Right lobe of liver (tissue), 6 donors: ENCODE data around the gene ASTN1. TPM values are rescaled to one million over a fixed set of nuclear protein-coding genes. Genes with fewer than 3 reads are reported as not detected.

Experiments
- ATAC-seq, 4 donors: fragments of 200-7000 bp; cut with Tn5 transposase; one replicate each; pipeline ENCODE4 v1.9.1; 2020; ENCODE audit warnings: mild to moderate bottlenecking in 4 of 4, moderate library complexity in 4 of 4
- DNase-seq, 3 donors: peaks; one replicate each; pipeline ENCODE4 v3.0.0-alpha.2; 2020
- H3K27ac ChIP-seq, 3 donors: fragments of 200-600 bp; one replicate each; pipeline ENCODE4 v1.8.0; 2022
- H3K27me3 ChIP-seq, 2 donors: fragments of 200-600 bp; one replicate each; pipeline ENCODE4 v1.8.0; 2022
- H3K36me3 ChIP-seq, 4 donors: fragments of 200-600 bp; sonication (generic) in 1 of 4; one replicate each; pipeline versions ENCODE4 v1.5.1 to v1.8.0; 2017 to 2022; ENCODE audit warnings: control low read depth in 1 of 4
- H3K4me1 ChIP-seq, 4 donors: fragments of 200-600 bp; sonication (generic) in 1 of 4; one replicate each; pipeline versions ENCODE4 v1.5.1 to v1.8.0; 2017 to 2022; ENCODE audit warnings: control low read depth in 1 of 4
- H3K4me3 ChIP-seq, 3 donors: fragments of 200-600 bp; one replicate each; pipeline ENCODE4 v1.8.0; 2022
- H3K9me3 ChIP-seq, 4 donors: fragments of 200-600 bp; sonication (generic) in 1 of 4; one replicate each; pipeline versions ENCODE4 v1.5.1 to v1.8.0; 2017 to 2022; ENCODE audit warnings: control low read depth in 1 of 4
- POLR2A ChIP-seq: fragments of 450-650 bp; IDR thresholded peaks from one replicate; pipeline ENCODE4 v1.6.1; 2017; ENCODE audit warnings: antibody characterized with exemption, mild to moderate bottlenecking
- WGBS: methylation state at CpG from one replicate; pipeline ENCODE4 v1.1.6; 2018; ENCODE audit warnings: low coverage, low lambda C conversion rate; ENCODE audit not compliant: insufficient coverage; ENCODE audit errors: missing lambda C conversion rate; 5-methylcytosine and 5-hydroxymethylcytosine counted together
- intact Hi-C, 2 donors: fragments of 100-400 bp; cut with DNase I; formaldehyde crosslinking; loops; one replicate each; pipeline versions ENCODE4 v1.11.2 to v1.14.1; 2022
- total RNA-seq, 6 experiments: library from RNA; depleted of rRNA in 2 of 6; stranded (reverse); fragments of >200 nt in 2 of 6; fragmentation: NEBNext Ultra II Directional in 3 of 6; extraction: Animal tissue kit (Norgen Biotek cat#: 25700) in 3 of 6; gene quantifications; one replicate each; pipeline versions ENCODE4 v1.1.0 to v1.2.4, GENCODE V29; 2016 to 2023
- TF ChIP-seq, protein P1 (sequence below), 4 donors: fragments of 200-600 bp in 3 of 4; fragments of 450-650 bp in 1 of 4; IDR thresholded peaks; one replicate each; pipeline versions ENCODE4 v1.5.1 to v1.8.0; 2016 to 2022; ENCODE audit warnings: antibody characterized with exemption in 4 of 4, mild to moderate bottlenecking in 2 of 4
- donor health status: DM: no; HTN: yes; CAD: no.
- donor health status: DM: no; HTN: no; CAD: no.
- donor health status: DM: no; HTN: no; CAD: no.
- donor health status: DM: no; HTN: yes; CAD: no.
- donor health status: DM: no; HTN: yes; CAD: no.

ASTN1 gene
- total RNA-seq, 6 experiments from 2014 or later, result 0.06 to 0.78 (median 0.18) TPM

DNA sequence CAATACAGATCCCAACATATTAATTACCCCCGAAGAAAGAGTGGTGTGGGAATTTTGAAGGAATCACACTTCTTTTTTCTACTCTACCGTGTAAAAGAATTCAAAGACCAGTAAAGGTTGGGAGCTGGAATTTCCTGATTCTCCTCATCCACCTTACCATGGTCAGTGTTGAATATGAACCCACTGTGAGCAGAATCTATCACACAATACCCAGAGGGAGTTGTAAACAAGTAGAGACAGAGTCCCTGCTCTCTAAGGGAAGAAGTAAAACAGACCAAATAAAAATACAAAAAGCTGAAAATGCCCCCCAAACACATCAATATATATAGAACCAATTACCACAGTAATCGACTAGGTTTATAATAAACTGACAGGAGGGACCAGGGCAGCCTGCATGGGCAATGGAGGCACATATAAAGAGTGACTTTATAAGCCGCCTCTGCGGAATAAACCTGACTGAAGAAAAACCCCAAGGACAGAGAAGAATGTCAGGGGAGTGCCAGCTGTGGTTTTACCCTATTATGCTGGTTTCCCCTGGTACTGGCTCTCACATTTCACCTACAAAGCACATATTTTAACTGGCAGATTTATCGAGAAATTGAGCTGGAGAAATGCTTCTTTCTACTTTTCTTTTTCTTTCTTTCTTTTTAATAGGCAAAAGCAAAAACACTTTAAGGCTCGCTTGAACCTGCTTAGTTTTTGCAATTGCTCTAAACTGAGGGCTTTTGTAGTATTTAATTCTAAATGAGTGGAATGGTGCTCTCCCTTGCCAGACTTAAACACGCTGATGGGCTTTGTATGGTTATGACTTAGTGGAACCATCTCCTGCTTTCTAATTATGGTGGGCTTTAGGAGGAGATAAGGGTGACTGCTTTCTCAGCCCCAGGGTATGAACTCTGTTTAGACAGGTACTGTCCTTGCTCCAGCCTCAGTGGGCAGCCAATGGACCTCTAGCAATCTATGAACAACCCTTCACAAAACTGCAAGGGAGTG lies 244.8 kb downstream of the ASTN1 start:
- Histone ChIP-seq H3K4me1 (no peaks in the 10 kb centered on the region), H3K27me3 (no peaks in the 10 kb centered on the region), H3K27ac (no peak overlapping the region), H3K36me3 (no peaks in the 10 kb centered on the region), H3K4me3 (no peak overlapping the region), H3K9me3 (no peaks in the 10 kb centered on the region)
- TF ChIP-seq, protein P1, sequence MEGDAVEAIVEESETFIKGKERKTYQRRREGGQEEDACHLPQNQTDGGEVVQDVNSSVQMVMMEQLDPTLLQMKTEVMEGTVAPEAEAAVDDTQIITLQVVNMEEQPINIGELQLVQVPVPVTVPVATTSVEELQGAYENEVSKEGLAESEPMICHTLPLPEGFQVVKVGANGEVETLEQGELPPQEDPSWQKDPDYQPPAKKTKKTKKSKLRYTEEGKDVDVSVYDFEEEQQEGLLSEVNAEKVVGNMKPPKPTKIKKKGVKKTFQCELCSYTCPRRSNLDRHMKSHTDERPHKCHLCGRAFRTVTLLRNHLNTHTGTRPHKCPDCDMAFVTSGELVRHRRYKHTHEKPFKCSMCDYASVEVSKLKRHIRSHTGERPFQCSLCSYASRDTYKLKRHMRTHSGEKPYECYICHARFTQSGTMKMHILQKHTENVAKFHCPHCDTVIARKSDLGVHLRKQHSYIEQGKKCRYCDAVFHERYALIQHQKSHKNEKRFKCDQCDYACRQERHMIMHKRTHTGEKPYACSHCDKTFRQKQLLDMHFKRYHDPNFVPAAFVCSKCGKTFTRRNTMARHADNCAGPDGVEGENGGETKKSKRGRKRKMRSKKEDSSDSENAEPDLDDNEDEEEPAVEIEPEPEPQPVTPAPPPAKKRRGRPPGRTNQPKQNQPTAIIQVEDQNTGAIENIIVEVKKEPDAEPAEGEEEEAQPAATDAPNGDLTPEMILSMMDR (IDR thresholded peaks at IDR 0.05), result no peak
- TF ChIP-seq POLR2A, result no peak
- ATAC-seq, result no peak
- intact Hi-C loops, result no loop called here
- DNase-seq, result no peak
- WGBS, result 56% methylated on average over 8 of the region's 8 CpGs

DNA sequence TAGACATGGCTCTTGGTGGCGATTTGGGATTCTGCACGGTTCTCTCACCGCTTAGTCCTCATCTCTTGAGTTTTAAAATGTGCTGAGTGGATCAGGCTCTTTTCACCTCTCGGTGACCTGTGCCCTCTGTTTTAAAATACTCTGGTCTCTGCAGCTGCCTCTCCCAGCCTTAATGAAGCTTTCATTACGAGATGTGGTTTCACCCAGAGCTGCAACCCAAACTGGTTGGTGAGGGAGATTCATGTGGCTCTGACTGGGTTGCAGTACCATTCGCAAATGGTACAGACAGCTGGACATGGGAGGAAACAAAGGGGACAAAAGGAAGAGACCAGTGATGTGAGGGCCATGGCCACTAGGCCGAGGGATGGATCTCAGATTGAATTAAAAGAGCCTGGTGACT lies 258.9 kb downstream of the ASTN1 start:
- H3K4me3 ChIP-seq, result no peak overlapping the region
- ATAC-seq (no peak), DNase-seq (no peak)
- H3K27ac ChIP-seq, result no peak overlapping the region
- no peaks in the 10 kb centered on the region for H3K27me3 ChIP-seq
- TF ChIP-seq, protein P1 (IDR thresholded peaks at IDR 0.05), result no peak
- TF ChIP-seq POLR2A, result no peak
- H3K9me3 ChIP-seq, result no peaks in the 10 kb centered on the region
- intact Hi-C loops, result no loop called here
- H3K4me1 ChIP-seq, result no peaks in the 10 kb centered on the region
- H3K36me3 ChIP-seq, result no peaks in the 10 kb centered on the region
- 73% methylated on average over 7 of the region's 7 CpGs for WGBS

DNA sequence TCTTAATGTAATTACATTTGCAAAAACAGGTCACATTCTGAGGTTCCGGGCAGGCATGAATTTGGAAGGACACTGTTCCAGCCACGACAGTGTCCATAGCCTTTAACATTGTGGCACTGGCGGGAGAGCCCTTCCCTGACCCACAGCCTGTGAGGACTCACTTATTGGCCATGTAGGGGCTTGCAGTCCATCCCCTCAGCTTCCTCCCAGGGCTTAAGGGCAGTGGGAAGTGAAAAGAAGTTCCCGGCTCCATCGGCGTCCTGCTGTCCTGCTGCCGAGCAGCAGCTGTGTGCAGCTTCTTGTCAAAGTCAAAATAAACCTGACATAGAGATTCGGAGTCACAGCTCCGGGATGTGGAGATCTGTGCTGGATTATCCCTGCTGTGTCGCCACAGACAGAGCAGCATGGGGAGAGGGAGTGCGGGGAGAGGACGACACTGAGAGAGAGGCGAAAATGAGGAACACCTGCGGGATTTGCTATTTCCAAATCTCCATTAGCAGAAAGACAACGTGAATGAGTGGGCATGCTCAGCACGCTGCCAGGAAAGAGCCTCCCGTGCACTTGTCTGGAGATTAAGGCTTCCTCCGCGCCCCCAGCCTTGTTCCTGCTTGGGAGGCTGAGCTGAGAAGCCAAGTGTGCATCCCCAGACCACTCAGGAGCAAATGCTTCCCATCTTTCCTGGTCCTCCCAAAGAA lies 260.3 kb downstream of the ASTN1 start:
- ATAC-seq (no peak), DNase-seq (no peak)
- TF ChIP-seq, protein P1 (IDR thresholded peaks at IDR 0.05), result no peak
- no peak for TF ChIP-seq POLR2A
- Histone ChIP-seq H3K36me3 (no peaks in the 10 kb centered on the region), H3K27ac (no peak overlapping the region), H3K9me3 (no peaks in the 10 kb centered on the region), H3K4me3 (no peak overlapping the region), H3K27me3 (no peaks in the 10 kb centered on the region), H3K4me1 (no peaks in the 10 kb centered on the region)
- intact Hi-C loops, result no loop called here
- 16% methylated on average over 18 of the region's 19 CpGs for WGBS

DNA sequence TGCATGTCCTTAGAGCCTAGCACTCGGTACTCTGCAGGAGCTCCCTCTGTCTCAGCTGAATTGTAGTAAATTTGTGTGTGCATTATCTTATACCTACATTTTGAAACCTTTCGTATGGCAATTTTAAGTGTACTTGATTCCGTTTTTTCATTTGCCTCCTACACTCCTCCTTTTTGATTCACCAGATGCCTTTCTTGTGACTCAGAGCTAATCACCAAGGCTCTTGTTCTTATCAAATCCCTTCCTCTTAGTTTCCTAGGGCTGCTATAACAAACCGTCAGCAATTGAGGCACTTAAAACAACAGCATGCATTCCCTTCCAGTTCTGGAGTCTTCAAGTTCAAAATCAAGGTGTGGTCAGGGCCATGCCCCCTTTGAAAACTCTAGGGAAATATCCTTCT lies 261.0 kb downstream of the ASTN1 start:
- H3K9me3 ChIP-seq, result no peaks in the 10 kb centered on the region

More for the DNA sequence above, 261.0 kb downstream of the ASTN1 start:
- Histone ChIP-seq H3K4me3 (no peak overlapping the region), H3K27me3 (no peaks in the 10 kb centered on the region), H3K36me3 (no peaks in the 10 kb centered on the region), H3K4me1 (no peaks in the 10 kb centered on the region), H3K27ac (no peak overlapping the region)
- intact Hi-C loops, result no loop called here
- ATAC-seq (no peak), DNase-seq (no peak)
- WGBS, result 40% methylated on average over 3 of the region's 4 CpGs
- TF ChIP-seq, protein P1 (IDR thresholded peaks at IDR 0.05), result no peak
- no peak for TF ChIP-seq POLR2A
